ENCODE results near the gene CR1L.

DNA sequence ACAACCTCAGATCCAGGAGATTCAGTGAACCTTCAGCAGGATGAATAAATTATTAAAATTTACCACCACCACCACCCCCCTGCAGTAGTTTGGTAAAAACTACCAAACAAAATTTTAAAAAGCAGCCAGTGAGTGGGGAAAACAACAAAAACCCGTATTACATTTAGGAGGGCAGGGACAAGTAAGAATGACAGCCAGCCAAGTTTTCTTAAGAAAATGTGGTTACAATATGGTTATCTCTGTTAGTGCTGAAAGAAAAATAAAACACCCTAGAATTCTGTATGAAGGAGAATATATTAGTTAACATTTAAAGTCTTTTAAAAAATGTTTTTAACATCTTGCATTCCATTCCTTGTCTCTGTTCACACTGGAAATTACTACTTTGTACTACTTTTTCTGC lies 121.6 kb downstream of the CR1L start:
- TF ChIP-seq, protein P1, sequence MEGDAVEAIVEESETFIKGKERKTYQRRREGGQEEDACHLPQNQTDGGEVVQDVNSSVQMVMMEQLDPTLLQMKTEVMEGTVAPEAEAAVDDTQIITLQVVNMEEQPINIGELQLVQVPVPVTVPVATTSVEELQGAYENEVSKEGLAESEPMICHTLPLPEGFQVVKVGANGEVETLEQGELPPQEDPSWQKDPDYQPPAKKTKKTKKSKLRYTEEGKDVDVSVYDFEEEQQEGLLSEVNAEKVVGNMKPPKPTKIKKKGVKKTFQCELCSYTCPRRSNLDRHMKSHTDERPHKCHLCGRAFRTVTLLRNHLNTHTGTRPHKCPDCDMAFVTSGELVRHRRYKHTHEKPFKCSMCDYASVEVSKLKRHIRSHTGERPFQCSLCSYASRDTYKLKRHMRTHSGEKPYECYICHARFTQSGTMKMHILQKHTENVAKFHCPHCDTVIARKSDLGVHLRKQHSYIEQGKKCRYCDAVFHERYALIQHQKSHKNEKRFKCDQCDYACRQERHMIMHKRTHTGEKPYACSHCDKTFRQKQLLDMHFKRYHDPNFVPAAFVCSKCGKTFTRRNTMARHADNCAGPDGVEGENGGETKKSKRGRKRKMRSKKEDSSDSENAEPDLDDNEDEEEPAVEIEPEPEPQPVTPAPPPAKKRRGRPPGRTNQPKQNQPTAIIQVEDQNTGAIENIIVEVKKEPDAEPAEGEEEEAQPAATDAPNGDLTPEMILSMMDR (IDR thresholded peaks at IDR 0.05 in 4 of 5, conservative IDR thresholded peaks at IDR 0.05 in 1 of 5): no peak
- TF ChIP-seq POLR2A (IDR thresholded peaks at IDR 0.05): no peak

Measured in gastrocnemius medialis (tissue), 4 donors.